ENCODE data around the gene RASSF9. TPM values are rescaled to one million over a fixed set of nuclear protein-coding genes. Genes with fewer than 3 reads are reported as not detected.

Gene RASSF9
- total and polyA plus RNA-seq, 9 of the 15 experiments (the other 6 are each of a cell fraction or from before 2014, with no cell fraction given), result not detected

GRCh38 chr12:85865890-85866289 lies 29.7 kb upstream of the RASSF9 start:
- intact Hi-C loops (cut with micrococcal nuclease) (no loop called here), in situ Hi-C loops (cut with MboI) (no loop called here)
- H2AFZ ChIP-seq (ENCODE audit: low read depth, low read length), result no peak overlapping the region
- CTCF ChIA-PET (ENCODE audit: low intra/inter-chr PET ratio), result no interaction called here
- no peaks in the 10 kb centered on the region for H3K9me1 ChIP-seq (ENCODE audit: control insufficient read depth, insufficient read depth, low read length)
- no peak overlapping the region for H3K27ac ChIP-seq (ENCODE audit: extremely low read depth, low read depth, low read length)
- ATAC-seq (no peak), DNase-seq (ENCODE audit: extremely low read depth in 1 of 4, low spot score in 3 of 4) (no peak), FAIRE-seq (no peak)
- TF ChIP-seq, protein P1, sequence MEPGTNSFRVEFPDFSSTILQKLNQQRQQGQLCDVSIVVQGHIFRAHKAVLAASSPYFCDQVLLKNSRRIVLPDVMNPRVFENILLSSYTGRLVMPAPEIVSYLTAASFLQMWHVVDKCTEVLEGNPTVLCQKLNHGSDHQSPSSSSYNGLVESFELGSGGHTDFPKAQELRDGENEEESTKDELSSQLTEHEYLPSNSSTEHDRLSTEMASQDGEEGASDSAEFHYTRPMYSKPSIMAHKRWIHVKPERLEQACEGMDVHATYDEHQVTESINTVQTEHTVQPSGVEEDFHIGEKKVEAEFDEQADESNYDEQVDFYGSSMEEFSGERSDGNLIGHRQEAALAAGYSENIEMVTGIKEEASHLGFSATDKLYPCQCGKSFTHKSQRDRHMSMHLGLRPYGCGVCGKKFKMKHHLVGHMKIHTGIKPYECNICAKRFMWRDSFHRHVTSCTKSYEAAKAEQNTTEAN (CRISPR knock-in tag; IDR thresholded peaks at IDR 0.05), result no peak
- no peak for TF ChIP-seq ZFP30 (CRISPR knock-in tag; IDR thresholded peaks at IDR 0.05; ENCODE audit: borderline replicate concordance)
- TF ChIP-seq, protein P2, sequence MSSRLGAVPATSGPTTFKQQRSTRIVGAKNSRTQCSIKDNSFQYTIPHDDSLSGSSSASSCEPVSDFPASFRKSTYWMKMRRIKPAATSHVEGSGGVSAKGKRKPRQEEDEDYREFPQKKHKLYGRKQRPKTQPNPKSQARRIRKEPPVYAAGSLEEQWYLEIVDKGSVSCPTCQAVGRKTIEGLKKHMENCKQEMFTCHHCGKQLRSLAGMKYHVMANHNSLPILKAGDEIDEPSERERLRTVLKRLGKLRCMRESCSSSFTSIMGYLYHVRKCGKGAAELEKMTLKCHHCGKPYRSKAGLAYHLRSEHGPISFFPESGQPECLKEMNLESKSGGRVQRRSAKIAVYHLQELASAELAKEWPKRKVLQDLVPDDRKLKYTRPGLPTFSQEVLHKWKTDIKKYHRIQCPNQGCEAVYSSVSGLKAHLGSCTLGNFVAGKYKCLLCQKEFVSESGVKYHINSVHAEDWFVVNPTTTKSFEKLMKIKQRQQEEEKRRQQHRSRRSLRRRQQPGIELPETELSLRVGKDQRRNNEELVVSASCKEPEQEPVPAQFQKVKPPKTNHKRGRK (tag; IDR thresholded peaks at IDR 0.05), result no peak
- TF ChIP-seq ZNF445 (CRISPR knock-in tag; IDR thresholded peaks at IDR 0.05; ENCODE audit: low read depth), result no peak
- TF ChIP-seq FOXM1 (IDR thresholded peaks at IDR 0.05; ENCODE audit: low read depth), result no peak
- no peak for TF ChIP-seq FOXM1 (CRISPR knock-in tag; IDR thresholded peaks at IDR 0.05; ENCODE audit: low read depth)
- TF ChIP-seq, protein P3, sequence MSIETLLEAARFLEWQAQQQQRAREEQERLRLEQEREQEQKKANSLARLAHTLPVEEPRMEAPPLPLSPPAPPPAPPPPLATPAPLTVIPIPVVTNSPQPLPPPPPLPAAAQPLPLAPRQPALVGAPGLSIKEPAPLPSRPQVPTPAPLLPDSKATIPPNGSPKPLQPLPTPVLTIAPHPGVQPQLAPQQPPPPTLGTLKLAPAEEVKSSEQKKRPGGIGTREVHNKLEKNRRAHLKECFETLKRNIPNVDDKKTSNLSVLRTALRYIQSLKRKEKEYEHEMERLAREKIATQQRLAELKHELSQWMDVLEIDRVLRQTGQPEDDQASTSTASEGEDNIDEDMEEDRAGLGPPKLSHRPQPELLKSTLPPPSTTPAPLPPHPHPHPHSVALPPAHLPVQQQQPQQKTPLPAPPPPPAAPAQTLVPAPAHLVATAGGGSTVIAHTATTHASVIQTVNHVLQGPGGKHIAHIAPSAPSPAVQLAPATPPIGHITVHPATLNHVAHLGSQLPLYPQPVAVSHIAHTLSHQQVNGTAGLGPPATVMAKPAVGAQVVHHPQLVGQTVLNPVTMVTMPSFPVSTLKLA (conservative IDR thresholded peaks at IDR 0.05), result no peak
- TF ChIP-seq BHLHE40 (IDR thresholded peaks at IDR 0.05; ENCODE audit: low read length), result no peak
- no peak for TF ChIP-seq NR2F6 (CRISPR knock-in tag; IDR thresholded peaks at IDR 0.05)
- no peak for TF ChIP-seq SNIP1 (IDR thresholded peaks at IDR 0.05; ENCODE audit: low read depth)
- TF ChIP-seq ELF4 (CRISPR knock-in tag; IDR thresholded peaks at IDR 0.05), result no peak
- TF ChIP-seq MYNN (IDR thresholded peaks at IDR 0.05), result no peak
- TF ChIP-seq MYNN (CRISPR knock-in tag; IDR thresholded peaks at IDR 0.05), result no peak
- no peaks in the 10 kb centered on the region for H3K27me3 ChIP-seq (ENCODE audit: control insufficient read depth in 2 of 2, insufficient read depth in 2 of 2, low read length in 2 of 2)
- no peaks in the 10 kb centered on the region for H4K20me1 ChIP-seq (replicated peaks; ENCODE audit: control insufficient read depth, insufficient read depth, low read length)
- POLR2A ChIA-PET, result no interaction called here
- no peaks in the 10 kb centered on the region for H3K9me3 ChIP-seq (replicated peaks; ENCODE audit: control insufficient read depth, insufficient read depth, low read depth, low read length)
- H3K4me3 ChIP-seq, result no peak overlapping the region
- no peak overlapping the region for H3K9ac ChIP-seq (ENCODE audit: insufficient read depth in 1 of 2, low read depth in 2 of 2, low read length in 2 of 2)
- H3K36me3 ChIP-seq (ENCODE audit: control insufficient read depth, insufficient read depth, low read length), result no peaks in the 10 kb centered on the region
- no peaks in the 10 kb centered on the region for H3K4me1 ChIP-seq (replicated peaks in 1 of 2; ENCODE audit: control insufficient read depth in 2 of 2, insufficient read depth in 2 of 2, low read length in 2 of 2)
- H3K4me2 ChIP-seq (ENCODE audit: insufficient read depth, low read length), result no peak overlapping the region
- BruUV-seq (replicated peaks), result no TSS peak
- H3K79me2 ChIP-seq (ENCODE audit: control insufficient read depth, insufficient read depth, low read length), result no peaks in the 10 kb centered on the region
- 0% methylated on average over 5 of the region's 6 CpGs for WGBS (ENCODE audit: insufficient coverage, low coverage, missing lambda C conversion rate)

Measured in K562 (cell line).